Epithelial cell of proximal tubule (primary cell): ENCODE data around the gene XRCC3. TPM values are rescaled to one million over a fixed set of nuclear protein-coding genes. Genes with fewer than 3 reads are reported as not detected.
"Not testable (repeated sequence)": the region's sequence is repeated elsewhere in the genome, so short reads cannot be mapped to it uniquely, and the experiment has no call there.

Experiments used
- DNase-seq: peaks from one replicate; pipeline ENCODE4 v3.0.0-alpha.2; 2011; ENCODE audit warnings: low read depth
- H3K4me3 ChIP-seq: 2 replicates; pipeline ENCODE4 v1.5.1; 2011; ENCODE audit warnings: low read depth, mild to moderate bottlenecking, low read length
- CTCF ChIP-seq: conservative IDR thresholded peaks from 2 replicates; pipeline ENCODE4 v1.5.1; 2012; ENCODE audit warnings: low read depth, mild to moderate bottlenecking, low read length
- total RNA-seq: library from RNA; depleted of rRNA; stranded (reverse); fragments of >200 nt; gene quantifications from 2 replicates; pipeline ENCODE4 v1.2.3, GENCODE V29; 2015

The XRCC3 gene
- total RNA-seq, 1 donor from 2014 or later = 32.5 TPM

GRCh38 chr14:103696466-103697071, 18.7 kb downstream of the XRCC3 start:
- no peak overlapping the region for H3K4me3 ChIP-seq
- no peak for DNase-seq
- no peak for TF ChIP-seq CTCF

- no peak for DNase-seq
- no peak for TF ChIP-seq CTCF
- no peak overlapping the region for H3K4me3 ChIP-seq
Observed at GRCh38 chr14:103696070-103696402, 19.2 kb downstream of the XRCC3 start.

GRCh38 chr14:103695296-103696069, 19.8 kb downstream of the XRCC3 start:
- no peak for TF ChIP-seq CTCF
- H3K4me3 ChIP-seq = no peak overlapping the region
- no peak for DNase-seq

GRCh38 chr14:103694572-103695026, 20.7 kb downstream of the XRCC3 start:
- no peak for DNase-seq
- no peak for TF ChIP-seq CTCF
- H3K4me3 ChIP-seq = no peak overlapping the region

- DNase-seq = no peak
- TF ChIP-seq CTCF = no peak
- H3K4me3 ChIP-seq = no peak overlapping the region
Observed at GRCh38 chr14:103693515-103693914, 21.7 kb downstream of the XRCC3 start.

- no peak for DNase-seq
- no peak for TF ChIP-seq CTCF
- H3K4me3 ChIP-seq = no peak overlapping the region
Observed at GRCh38 chr14:103692871-103693270, 22.4 kb downstream of the XRCC3 start.

- no peak for TF ChIP-seq CTCF
- no peak overlapping the region for H3K4me3 ChIP-seq
- DNase-seq = no peak
Observed at GRCh38 chr14:103692159-103692558, 23.1 kb downstream of the XRCC3 start.

- DNase-seq, H3K4me3 ChIP-seq: not testable (repeated sequence)
Observed at GRCh38 chr14:103691655-103692054, 23.6 kb downstream of the XRCC3 start.
